SH-SY5Y (cell line): ENCODE data around the gene COPE.

ENCODE experiments used
- GATA2 ChIP-seq: IDR thresholded peaks from 2 replicates; pipeline ENCODE4 v1.6.1; 2011; ENCODE audit warnings: mild to moderate bottlenecking, low read depth, low read length
- GATA3 ChIP-seq: IDR thresholded peaks from 2 replicates; pipeline ENCODE4 v1.6.1; 2011; ENCODE audit warnings: low read depth, mild to moderate bottlenecking, low read length, moderate library complexity

The COPE gene

GRCh38 chr19:18875726-18876125 lies 43.5 kb downstream of the COPE start:
- no peak for TF ChIP-seq GATA3
- no peak for TF ChIP-seq GATA2

GRCh38 chr19:18871543-18871942 lies 47.6 kb downstream of the COPE start:
- no peak for TF ChIP-seq GATA3
- TF ChIP-seq GATA2, result no peak

GRCh38 chr19:18870531-18871172 lies 48.5 kb downstream of the COPE start:
- no peak for TF ChIP-seq GATA2
- no peak for TF ChIP-seq GATA3

GRCh38 chr19:18869781-18870530 lies 49.2 kb downstream of the COPE start:
- no peak for TF ChIP-seq GATA2
- no peak for TF ChIP-seq GATA3

GRCh38 chr19:18869023-18869618 lies 50.1 kb downstream of the COPE start:
- no peak for TF ChIP-seq GATA3
- no peak for TF ChIP-seq GATA2

GRCh38 chr19:18868380-18869022 lies 50.7 kb downstream of the COPE start:
- TF ChIP-seq GATA2, result no peak
- TF ChIP-seq GATA3, result no peak

GRCh38 chr19:18867751-18868150 lies 51.4 kb downstream of the COPE start:
- no peak for TF ChIP-seq GATA3
- TF ChIP-seq GATA2, result no peak

GRCh38 chr19:18867199-18867598 lies 52.0 kb downstream of the COPE start:
- TF ChIP-seq GATA3 (no peak), GATA2 (no peak)

GRCh38 chr19:18866800-18867123 lies 52.4 kb downstream of the COPE start:
- TF ChIP-seq GATA3 (no peak), GATA2 (no peak)

- no peak for TF ChIP-seq GATA3
- TF ChIP-seq GATA2, result no peak
These were observed 53.0 kb downstream of the COPE start for GRCh38 chr19:18865973-18866799.

GRCh38 chr19:18865106-18865972 lies 53.8 kb downstream of the COPE start:
- TF ChIP-seq GATA3 (no peak), GATA2 (no peak)

GRCh38 chr19:18863843-18864362 lies 55.3 kb downstream of the COPE start:
- TF ChIP-seq GATA3 (no peak), GATA2 (no peak)

- TF ChIP-seq GATA2 (no peak), GATA3 (no peak)
These were observed 56.0 kb downstream of the COPE start for GRCh38 chr19:18862976-18863842.
